ENCODE data around the gene MAGI1. TPM values are rescaled to one million over a fixed set of nuclear protein-coding genes. Genes with fewer than 3 reads are reported as not detected.

Gene MAGI1
- total RNA-seq, 1 donor from 2014 or later: 49.8 TPM

DNA sequence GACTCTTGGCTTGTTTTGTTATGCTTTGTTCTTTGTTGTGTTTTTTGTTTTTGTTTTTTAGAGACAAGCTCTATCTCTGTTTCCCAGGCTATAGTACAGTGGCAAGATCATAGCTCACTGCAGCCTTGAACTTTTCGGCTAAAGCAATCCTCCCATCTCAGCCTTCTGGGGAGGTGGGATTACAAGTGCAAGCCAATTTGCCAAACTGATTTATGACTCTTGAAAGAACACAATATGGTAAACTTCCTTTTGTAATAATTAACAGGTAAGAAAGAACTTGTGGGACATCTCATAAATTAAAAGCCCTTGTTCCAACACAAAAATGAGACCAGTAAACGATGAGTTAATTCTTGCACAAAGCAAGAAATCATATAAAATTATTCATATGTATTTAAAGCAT is 476.3 kb downstream of the MAGI1 start:
- peaks cover 64% of the 10 kb centered on the region for H3K4me1 Mint-ChIP-seq
- DNase-seq (ENCODE audit: low read depth, low spot score): no peak
- no peaks in the 10 kb centered on the region for H3K9me3 Mint-ChIP-seq
- no peak overlapping the region for H3K27ac Mint-ChIP-seq (ENCODE audit: unreplicated experiment)
- H3K27me3 Mint-ChIP-seq (ENCODE audit: low read depth): no peaks in the 10 kb centered on the region
- H3K36me3 Mint-ChIP-seq (ENCODE audit: low read depth): no peaks in the 10 kb centered on the region
- H3K4me3 Mint-ChIP-seq: no peak overlapping the region
- TF ChIP-seq, protein P1, sequence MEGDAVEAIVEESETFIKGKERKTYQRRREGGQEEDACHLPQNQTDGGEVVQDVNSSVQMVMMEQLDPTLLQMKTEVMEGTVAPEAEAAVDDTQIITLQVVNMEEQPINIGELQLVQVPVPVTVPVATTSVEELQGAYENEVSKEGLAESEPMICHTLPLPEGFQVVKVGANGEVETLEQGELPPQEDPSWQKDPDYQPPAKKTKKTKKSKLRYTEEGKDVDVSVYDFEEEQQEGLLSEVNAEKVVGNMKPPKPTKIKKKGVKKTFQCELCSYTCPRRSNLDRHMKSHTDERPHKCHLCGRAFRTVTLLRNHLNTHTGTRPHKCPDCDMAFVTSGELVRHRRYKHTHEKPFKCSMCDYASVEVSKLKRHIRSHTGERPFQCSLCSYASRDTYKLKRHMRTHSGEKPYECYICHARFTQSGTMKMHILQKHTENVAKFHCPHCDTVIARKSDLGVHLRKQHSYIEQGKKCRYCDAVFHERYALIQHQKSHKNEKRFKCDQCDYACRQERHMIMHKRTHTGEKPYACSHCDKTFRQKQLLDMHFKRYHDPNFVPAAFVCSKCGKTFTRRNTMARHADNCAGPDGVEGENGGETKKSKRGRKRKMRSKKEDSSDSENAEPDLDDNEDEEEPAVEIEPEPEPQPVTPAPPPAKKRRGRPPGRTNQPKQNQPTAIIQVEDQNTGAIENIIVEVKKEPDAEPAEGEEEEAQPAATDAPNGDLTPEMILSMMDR (conservative IDR thresholded peaks at IDR 0.05): no peak

DNA sequence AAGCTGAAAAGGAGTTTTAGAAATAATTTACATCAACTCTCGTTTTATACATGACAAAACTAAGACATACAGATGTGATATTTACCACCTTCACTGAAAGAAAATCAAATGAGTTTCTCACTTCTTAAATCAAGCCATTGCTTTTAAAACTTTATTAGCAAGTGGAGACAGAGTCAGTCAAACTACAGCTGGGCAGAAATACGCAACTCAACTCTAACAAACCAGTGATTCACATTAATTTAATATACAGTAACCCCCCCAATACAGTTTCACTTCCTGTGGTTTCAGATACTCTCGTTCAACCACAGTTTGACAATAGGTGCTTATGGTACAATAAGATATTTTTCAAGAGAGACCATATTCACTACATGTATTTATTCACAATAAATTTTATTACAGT is 477.1 kb downstream of the MAGI1 start:
- no peak overlapping the region for H3K27ac Mint-ChIP-seq (ENCODE audit: unreplicated experiment)
- no peaks in the 10 kb centered on the region for H3K9me3 Mint-ChIP-seq
- H3K36me3 Mint-ChIP-seq (ENCODE audit: low read depth): no peaks in the 10 kb centered on the region
- peaks cover 60% of the 10 kb centered on the region for H3K4me1 Mint-ChIP-seq
- no peak for DNase-seq (ENCODE audit: low read depth, low spot score)
- H3K27me3 Mint-ChIP-seq (ENCODE audit: low read depth): no peaks in the 10 kb centered on the region
- no peak overlapping the region for H3K4me3 Mint-ChIP-seq
- TF ChIP-seq, protein P1 (conservative IDR thresholded peaks at IDR 0.05): no peak

DNA sequence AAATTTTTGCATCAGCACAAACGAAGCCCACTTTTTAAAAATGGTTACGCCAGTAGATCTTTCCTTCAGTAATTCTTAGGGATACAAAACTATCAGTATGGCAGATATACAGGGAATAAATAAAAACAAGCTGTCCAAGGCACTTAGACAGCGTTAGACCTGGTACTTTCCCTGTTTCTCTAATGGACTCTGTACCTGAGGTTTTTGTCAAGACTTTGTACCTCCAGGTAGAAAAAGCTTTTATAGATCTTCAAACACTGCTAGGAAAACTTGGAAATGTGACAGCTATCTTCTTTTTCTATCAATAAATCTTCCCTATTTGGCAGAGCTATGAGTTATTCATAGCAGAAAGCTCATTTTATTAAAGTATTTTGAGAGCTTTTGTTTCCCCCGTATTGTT is 477.8 kb downstream of the MAGI1 start:
- H3K27me3 Mint-ChIP-seq (ENCODE audit: low read depth): no peaks in the 10 kb centered on the region
- H3K36me3 Mint-ChIP-seq (ENCODE audit: low read depth): no peaks in the 10 kb centered on the region
- no peak for DNase-seq (ENCODE audit: low read depth, low spot score)
- TF ChIP-seq, protein P1 (conservative IDR thresholded peaks at IDR 0.05): no peak
- no peak overlapping the region for H3K27ac Mint-ChIP-seq (ENCODE audit: unreplicated experiment)
- no peaks in the 10 kb centered on the region for H3K9me3 Mint-ChIP-seq
- no peak overlapping the region for H3K4me3 Mint-ChIP-seq
- H3K4me1 Mint-ChIP-seq: peaks cover 60% of the 10 kb centered on the region

DNA sequence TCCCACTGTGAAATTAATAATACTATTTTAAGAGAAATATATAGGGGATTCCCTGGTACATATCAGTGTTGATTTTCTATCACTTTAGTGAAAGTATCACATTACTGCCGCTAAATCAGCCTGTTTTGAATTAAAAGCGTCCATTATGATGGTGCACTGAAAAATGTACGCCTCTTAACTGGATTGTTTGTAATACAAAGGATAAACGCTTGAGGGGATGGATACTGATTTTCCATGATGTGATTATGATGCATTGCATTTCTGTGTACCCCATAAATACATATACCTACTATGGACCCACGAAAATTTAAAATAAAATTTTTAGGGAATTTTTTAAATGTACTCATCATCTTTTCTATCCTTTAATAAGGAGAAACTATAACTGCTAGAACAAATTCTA is 478.6 kb downstream of the MAGI1 start:
- DNase-seq (ENCODE audit: low read depth, low spot score): no peak
- Mint-ChIP-seq H3K9me3 (no peaks in the 10 kb centered on the region), H3K4me1 (peaks cover 60% of the 10 kb centered on the region), H3K36me3 (ENCODE audit: low read depth) (no peaks in the 10 kb centered on the region), H3K27me3 (ENCODE audit: low read depth) (no peaks in the 10 kb centered on the region), H3K27ac (ENCODE audit: unreplicated experiment) (no peak overlapping the region), H3K4me3 (no peak overlapping the region)
- TF ChIP-seq, protein P1 (conservative IDR thresholded peaks at IDR 0.05): no peak

DNA sequence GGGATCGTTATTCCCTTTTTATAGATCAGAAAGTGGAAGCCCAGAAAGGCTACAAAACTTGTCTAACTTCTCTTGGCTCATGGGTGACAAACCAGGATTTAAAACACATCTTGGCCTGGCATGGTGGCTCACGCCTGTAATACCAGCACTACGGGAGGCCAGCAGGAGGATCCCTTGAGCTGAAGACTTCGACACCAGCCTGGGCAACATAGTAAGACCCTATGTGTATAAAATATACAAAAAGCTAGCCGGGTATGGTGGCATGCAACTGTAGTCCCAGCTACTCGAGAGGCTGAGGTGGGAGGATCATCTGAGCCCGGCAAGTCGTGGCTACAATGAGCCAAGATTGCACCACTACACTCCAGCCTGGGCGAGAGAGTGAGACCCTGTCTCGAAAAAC is 479.1 kb downstream of the MAGI1 start:
- Mint-ChIP-seq H3K4me1 (peaks cover 57% of the 10 kb centered on the region), H3K36me3 (ENCODE audit: low read depth) (no peaks in the 10 kb centered on the region), H3K9me3 (no peaks in the 10 kb centered on the region), H3K27ac (ENCODE audit: unreplicated experiment) (no peak overlapping the region), H3K27me3 (ENCODE audit: low read depth) (no peaks in the 10 kb centered on the region), H3K4me3 (no peak overlapping the region)
- no peak for DNase-seq (ENCODE audit: low read depth, low spot score)
- TF ChIP-seq, protein P1 (conservative IDR thresholded peaks at IDR 0.05): no peak

DNA sequence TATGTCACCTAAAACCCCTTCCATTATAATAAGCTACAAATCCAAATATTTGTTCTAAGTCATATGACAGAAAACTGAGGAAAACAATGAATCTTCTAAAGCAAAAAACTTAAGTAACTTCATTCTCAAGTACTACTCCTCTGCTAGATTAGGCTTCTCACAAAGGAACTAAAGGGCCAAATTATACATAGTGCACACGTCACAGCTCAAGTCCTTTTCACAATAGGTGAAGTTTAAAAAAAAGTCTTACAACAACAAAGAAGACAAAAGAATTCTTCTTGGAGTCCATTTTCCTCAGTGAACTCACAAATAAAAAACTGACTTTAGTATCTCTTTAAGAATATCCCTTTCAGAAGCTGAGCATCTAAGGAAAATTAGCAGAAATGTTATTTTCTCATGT is 479.9 kb downstream of the MAGI1 start:
- H3K4me1 Mint-ChIP-seq: peaks cover 48% of the 10 kb centered on the region
- H3K4me3 Mint-ChIP-seq: no peak overlapping the region
- H3K27me3 Mint-ChIP-seq (ENCODE audit: low read depth): no peaks in the 10 kb centered on the region
- DNase-seq (ENCODE audit: low read depth, low spot score): no peak
- TF ChIP-seq, protein P1 (conservative IDR thresholded peaks at IDR 0.05): no peak
- H3K9me3 Mint-ChIP-seq: no peaks in the 10 kb centered on the region
- peak overlapping the region; percentile 85 for H3K27ac Mint-ChIP-seq (ENCODE audit: unreplicated experiment)
- H3K36me3 Mint-ChIP-seq (ENCODE audit: low read depth): no peaks in the 10 kb centered on the region

All from neural crest cell (in vitro differentiated cells).